Type B pancreatic cell (in vitro differentiated cells): ENCODE results near the gene GPR39. TPM values are rescaled to one million over a fixed set of nuclear protein-coding genes. Genes with fewer than 3 reads are reported as not detected.

ENCODE experiments used
- DNase-seq: peaks from one replicate; pipeline ENCODE4 v3.0.0; 2021; ENCODE audit warnings: mixed read lengths; ENCODE audit not compliant: unreplicated experiment; ENCODE audit errors: extremely low spot score
- H3K27ac Mint-ChIP-seq: 2 replicates; pipeline ENCODE4 v1.8.0; 2021; ENCODE audit warnings: mild to moderate bottlenecking, mixed read lengths
- H3K27me3 Mint-ChIP-seq: 2 replicates; pipeline ENCODE4 v1.8.0; 2021; ENCODE audit warnings: mixed read lengths
- H3K36me3 Mint-ChIP-seq: 2 replicates; pipeline ENCODE4 v1.8.0; 2021; ENCODE audit warnings: mixed read lengths
- H3K4me1 Mint-ChIP-seq: one replicate; pipeline ENCODE4 v1.8.0; 2021; ENCODE audit warnings: mixed read lengths; ENCODE audit not compliant: unreplicated experiment
- H3K4me3 Mint-ChIP-seq: 2 replicates; pipeline ENCODE4 v1.8.0; 2021; ENCODE audit warnings: mild to moderate bottlenecking, mixed read lengths
- H3K9me3 Mint-ChIP-seq: 2 replicates; pipeline ENCODE4 v1.8.0; 2021; ENCODE audit warnings: mixed read lengths
- CTCF ChIP-seq: fragments of 200-600 bp; sonication (generic); conservative IDR thresholded peaks from 2 replicates; pipeline ENCODE4 v1.5.0; 2021; ENCODE audit warnings: antibody characterized with exemption, mild to moderate bottlenecking
- total RNA-seq: library from RNA; stranded (reverse); gene quantifications from 2 replicates; pipeline ENCODE4 v1.2.1, GENCODE V29; 2021; ENCODE audit warnings: low replicate concordance

The GPR39 gene
- total RNA-seq, 1 donor from 2014 or later: 4.1 TPM

- no peak overlapping the region for H3K27ac Mint-ChIP-seq
- H3K36me3 Mint-ChIP-seq: no peaks in the 10 kb centered on the region
- TF ChIP-seq CTCF: no peak
- no peak for DNase-seq
- peaks cover 2% of the 10 kb centered on the region for H3K4me1 Mint-ChIP-seq
- H3K9me3 Mint-ChIP-seq: peaks cover 18% of the 10 kb centered on the region
- H3K27me3 Mint-ChIP-seq: no peaks in the 10 kb centered on the region
- H3K4me3 Mint-ChIP-seq: no peak overlapping the region
Observed at GRCh38 chr2:132538331-132538855, 121.8 kb downstream of the GPR39 start.

GRCh38 chr2:132540166-132540565 is 123.6 kb downstream of the GPR39 start:
- no peaks in the 10 kb centered on the region for H3K27me3 Mint-ChIP-seq
- H3K27ac Mint-ChIP-seq: no peak overlapping the region
- peaks cover 9% of the 10 kb centered on the region for H3K4me1 Mint-ChIP-seq
- no peak overlapping the region for H3K4me3 Mint-ChIP-seq
- DNase-seq: no peak
- no peaks in the 10 kb centered on the region for H3K36me3 Mint-ChIP-seq
- no peak for TF ChIP-seq CTCF
- peaks cover 18% of the 10 kb centered on the region for H3K9me3 Mint-ChIP-seq

- H3K4me3 Mint-ChIP-seq: peak overlapping the region; percentile 28
- TF ChIP-seq CTCF: no peak
- peak overlapping the region; percentile 82 for H3K27ac Mint-ChIP-seq
- peaks cover 11% of the 10 kb centered on the region for H3K9me3 Mint-ChIP-seq
- peaks cover 16% of the 10 kb centered on the region for H3K4me1 Mint-ChIP-seq
- H3K27me3 Mint-ChIP-seq: no peaks in the 10 kb centered on the region
- no peaks in the 10 kb centered on the region for H3K36me3 Mint-ChIP-seq
- no peak for DNase-seq
Observed at GRCh38 chr2:132542953-132543569, 126.5 kb downstream of the GPR39 start.

GRCh38 chr2:132544006-132544630 is 127.5 kb downstream of the GPR39 start:
- peak; percentile 55 for DNase-seq
- no peak for TF ChIP-seq CTCF
- no peaks in the 10 kb centered on the region for H3K36me3 Mint-ChIP-seq
- no peaks in the 10 kb centered on the region for H3K27me3 Mint-ChIP-seq
- H3K9me3 Mint-ChIP-seq: peaks cover 11% of the 10 kb centered on the region
- peak overlapping the region; percentile 40 for H3K4me3 Mint-ChIP-seq
- peak overlapping the region; percentile 82 for H3K27ac Mint-ChIP-seq
- H3K4me1 Mint-ChIP-seq: peaks cover 17% of the 10 kb centered on the region

- H3K27me3 Mint-ChIP-seq: no peaks in the 10 kb centered on the region
- peak; percentile 76 for DNase-seq
- H3K4me3 Mint-ChIP-seq: no peak overlapping the region
- H3K36me3 Mint-ChIP-seq: no peaks in the 10 kb centered on the region
- peak; percentile 88 for TF ChIP-seq CTCF
- peaks cover 17% of the 10 kb centered on the region for H3K4me1 Mint-ChIP-seq
- H3K27ac Mint-ChIP-seq: no peak overlapping the region
- H3K9me3 Mint-ChIP-seq: peaks cover 11% of the 10 kb centered on the region
Observed at GRCh38 chr2:132547090-132547687, 130.6 kb downstream of the GPR39 start.
